Fibroblast of upper back skin (primary cell): ENCODE measurements around the gene RNF182.
"Not testable (repeated sequence)": the region's sequence is repeated elsewhere in the genome, so short reads cannot be mapped to it uniquely, and the experiment has no call there.

ENCODE experiments used
- DNase-seq: peaks from one replicate; pipeline ENCODE4 v3.0.0-alpha.2; 2013

The RNF182 gene

GRCh38 chr6:13924949-13925881, at the start of gene RNF182:
TSS of gene RNF182 (plus strand) at chr6:13924952. CDS start at chr6:13977120, 52,168 bp downstream.
- no peak for DNase-seq

GRCh38 chr6:13877051-13877450, 47.7 kb upstream of the RNF182 start:
- no peak for DNase-seq

- DNase-seq = not testable (repeated sequence)
Observed at GRCh38 chr6:13880061-13880663, 44.6 kb upstream of the RNF182 start.

GRCh38 chr6:13881621-13882165, 43.1 kb upstream of the RNF182 start:
- DNase-seq = no peak

GRCh38 chr6:13883966-13884365, 40.8 kb upstream of the RNF182 start:
- DNase-seq = no peak

GRCh38 chr6:13884397-13884796, 40.4 kb upstream of the RNF182 start:
- DNase-seq = no peak

- no peak for DNase-seq
Observed at GRCh38 chr6:13885601-13886000, 39.2 kb upstream of the RNF182 start.

- no peak for DNase-seq
Observed at GRCh38 chr6:13886949-13887348, 37.8 kb upstream of the RNF182 start.

GRCh38 chr6:13892017-13892645, 32.6 kb upstream of the RNF182 start:
- DNase-seq = no peak

- DNase-seq = no peak
Observed at GRCh38 chr6:13902922-13903321, 21.8 kb upstream of the RNF182 start.

- DNase-seq = no peak
Observed at GRCh38 chr6:13903364-13903763, 21.4 kb upstream of the RNF182 start.

GRCh38 chr6:13907001-13907350, 17.8 kb upstream of the RNF182 start:
- no peak for DNase-seq

- no peak for DNase-seq
Observed at GRCh38 chr6:13907614-13908215, 17.0 kb upstream of the RNF182 start.

- DNase-seq = peak; percentile 73
Observed at GRCh38 chr6:13908955-13909381, 15.8 kb upstream of the RNF182 start.

- no peak for DNase-seq
Observed at GRCh38 chr6:13910443-13910842, 14.3 kb upstream of the RNF182 start.

GRCh38 chr6:13911337-13911736, 13.4 kb upstream of the RNF182 start:
- no peak for DNase-seq

- DNase-seq = no peak
Observed at GRCh38 chr6:13913226-13914001, 11.3 kb upstream of the RNF182 start.

- peak; percentile 70 for DNase-seq
Observed at GRCh38 chr6:13914351-13914750, 10.4 kb upstream of the RNF182 start.

GRCh38 chr6:13915561-13916229, 9.1 kb upstream of the RNF182 start:
- DNase-seq = no peak

GRCh38 chr6:13916230-13916944, 8.4 kb upstream of the RNF182 start:
- peak; percentile 67 for DNase-seq

GRCh38 chr6:13917141-13917540, 7.6 kb upstream of the RNF182 start:
- DNase-seq = no peak
